HG03378 (cell line): ENCODE measurements around the gene CLDN4.
A peak's percentile ranks its signal among the peaks of the same experiment; 100 is the strongest.
"Not testable (repeated sequence)": the region's sequence is repeated elsewhere in the genome, so short reads cannot be mapped to it uniquely, and the experiment has no call there.

Experiments
- ATAC-seq: cut with Tn5 transposase; IDR thresholded peaks from one replicate; pipeline ENCODE4 v1.9.1; 2021; ENCODE audit warnings: mild to moderate bottlenecking, moderate library complexity; ENCODE audit not compliant: unreplicated experiment

Gene CLDN4

GRCh38 chr7:73842067-73842976 is 11.5 kb downstream of the CLDN4 start, which contains the start of gene METTL27:
TSS of gene METTL27 (minus strand) at chr7:73842516. CDS start at chr7:73842140, 376 bp downstream.
- ATAC-seq = peak; percentile 92

GRCh38 chr7:73844131-73844547 is 13.3 kb downstream of the CLDN4 start:
- ATAC-seq = no peak

- no peak for ATAC-seq
These were observed 14.2 kb downstream of the CLDN4 start for GRCh38 chr7:73844848-73845460.

DNA sequence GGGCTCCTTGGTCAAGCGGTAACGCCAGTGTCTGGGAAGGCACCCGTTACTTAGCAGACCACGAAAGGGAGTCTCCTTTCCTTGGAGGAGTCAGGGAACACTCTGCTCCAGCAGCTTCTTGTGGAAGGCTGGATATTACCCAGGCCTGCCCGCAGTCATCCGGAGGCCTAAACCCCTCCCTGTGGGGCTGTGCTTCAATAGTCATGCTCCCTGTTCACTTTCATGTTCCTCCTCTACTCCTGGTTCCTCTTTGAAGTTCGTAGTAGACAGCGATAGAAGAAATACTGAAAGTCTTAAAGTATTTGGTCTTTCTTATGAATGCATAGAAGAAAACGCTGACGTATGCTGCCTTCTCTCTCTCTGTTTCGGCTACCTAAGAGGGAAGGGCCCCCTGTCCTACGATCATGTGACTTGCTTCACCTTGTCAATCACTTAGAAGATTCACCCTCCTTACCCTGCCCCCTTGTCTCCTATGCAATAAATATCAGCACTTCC is 15.0 kb downstream of the CLDN4 start:
- not testable (repeated sequence) for ATAC-seq

DNA sequence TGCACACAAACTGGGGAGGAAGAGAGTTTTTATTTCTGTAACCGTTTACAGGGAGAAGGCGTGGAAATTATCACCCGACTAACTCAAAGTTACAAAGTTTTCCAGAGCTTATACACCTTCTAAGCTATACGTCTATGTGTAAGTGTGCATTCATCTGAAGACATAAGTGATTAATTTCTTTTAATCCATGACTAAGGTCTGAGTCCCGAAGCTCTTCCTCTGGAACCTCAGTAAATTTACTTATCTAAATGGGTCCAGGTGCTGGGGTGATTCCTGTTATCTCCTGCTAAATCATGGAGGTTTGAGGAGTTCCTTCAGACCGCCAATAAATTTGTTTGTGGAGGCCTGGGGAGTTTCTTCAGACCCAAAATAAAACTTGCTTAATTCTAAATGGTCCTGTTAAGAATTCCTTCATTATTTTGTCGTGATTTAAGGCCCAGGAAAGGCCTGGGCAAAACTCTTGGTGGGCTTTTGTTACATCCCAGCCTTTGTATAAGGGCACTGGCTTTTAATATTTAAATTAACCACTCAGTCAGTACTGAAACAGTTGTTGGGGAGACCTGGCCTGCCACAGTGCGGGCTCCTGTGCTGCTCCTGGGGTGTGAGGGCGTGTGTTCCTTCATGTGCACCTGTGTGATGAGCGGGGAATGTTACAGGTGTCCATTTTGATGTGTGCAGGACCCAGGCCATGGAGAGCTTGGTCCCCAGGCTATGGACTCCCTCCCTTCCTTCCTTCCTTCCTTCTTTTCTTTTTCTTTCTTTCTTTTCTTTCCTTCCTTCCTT is 17.3 kb downstream of the CLDN4 start:
- ATAC-seq = no peak

DNA sequence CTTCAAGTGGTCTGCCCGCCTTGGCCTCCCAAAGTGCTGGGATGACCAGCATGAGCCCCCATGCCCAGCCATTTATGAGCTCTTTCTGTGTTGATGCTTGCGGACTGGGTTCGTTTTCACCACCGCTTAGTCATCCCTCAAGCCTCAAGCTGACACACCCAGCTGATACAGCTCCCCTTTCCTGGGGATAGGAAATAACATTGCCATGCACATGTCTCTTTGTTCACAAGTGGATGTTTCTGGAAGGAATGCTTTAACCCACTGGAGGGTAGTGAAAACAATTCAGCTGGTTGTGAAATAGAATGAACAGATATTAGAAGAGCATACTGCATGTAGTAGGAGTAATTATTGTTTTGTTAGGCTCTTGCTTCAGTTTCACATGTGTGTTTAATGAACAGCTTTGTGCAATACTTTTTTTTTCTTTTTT is 20.0 kb downstream of the CLDN4 start:
- no peak for ATAC-seq

DNA sequence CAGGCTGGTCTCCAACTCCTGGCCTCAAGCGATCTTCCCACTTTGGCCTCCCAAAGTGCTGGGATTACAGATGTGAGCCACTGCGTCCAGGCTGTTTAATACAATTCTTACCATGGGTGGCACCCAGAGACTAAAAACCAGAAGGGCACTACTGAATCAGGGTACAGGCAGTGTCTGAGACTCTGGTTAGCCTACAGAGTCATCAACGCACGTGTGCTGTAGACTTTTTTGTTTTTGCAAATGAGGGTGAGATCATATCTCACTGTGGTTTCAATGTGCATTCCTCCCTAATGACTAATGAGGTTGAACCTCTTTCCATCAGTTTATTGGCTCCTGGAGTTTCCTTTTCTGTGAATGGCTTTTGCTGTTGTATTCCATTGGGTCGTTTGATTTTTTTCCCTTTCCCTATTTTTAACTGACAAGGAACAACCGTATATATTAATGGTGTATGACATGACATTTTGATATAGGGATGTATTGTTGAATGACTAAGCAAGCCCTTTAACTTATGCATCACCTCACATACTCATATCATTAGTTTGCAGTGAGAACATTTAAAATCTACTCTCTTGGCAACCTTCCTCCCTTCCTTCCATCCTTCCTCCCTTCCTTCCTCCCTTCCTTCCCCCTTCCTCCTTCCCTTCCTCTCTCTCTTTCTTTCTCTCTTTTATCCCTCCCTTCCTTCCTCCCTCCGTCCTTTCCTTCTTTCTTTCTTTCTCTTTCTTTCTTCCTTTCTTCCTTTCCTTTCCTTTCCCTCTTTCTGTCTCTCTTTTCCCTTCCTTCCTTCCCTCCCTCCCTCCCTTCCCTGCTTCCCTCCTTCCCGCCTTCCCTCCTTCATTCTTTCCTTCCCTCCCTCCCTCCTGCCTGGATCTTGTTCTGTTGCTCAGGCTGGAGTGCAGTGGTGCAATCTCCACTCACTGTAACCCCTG is 20.9 kb downstream of the CLDN4 start:
- ATAC-seq = peak; percentile 93

DNA sequence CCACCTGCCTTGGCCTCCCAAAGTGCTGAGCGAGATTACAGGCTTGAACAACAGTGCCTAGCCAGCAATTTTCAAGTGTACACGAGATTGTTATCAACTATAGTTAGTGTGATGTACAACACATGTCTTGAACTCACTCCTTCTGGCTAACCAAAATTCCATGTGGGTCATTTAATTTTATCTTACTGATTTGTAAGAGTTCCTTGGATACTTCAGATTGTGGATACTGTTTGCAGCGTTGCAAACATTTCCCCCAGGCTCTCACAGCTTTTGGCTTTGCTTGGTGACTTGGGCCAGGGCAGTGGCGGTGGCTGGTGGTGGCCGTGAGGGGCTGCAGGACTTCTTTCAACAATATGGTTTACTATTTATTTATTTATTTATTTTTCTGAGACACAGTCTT is 21.7 kb downstream of the CLDN4 start:
- no peak for ATAC-seq

DNA sequence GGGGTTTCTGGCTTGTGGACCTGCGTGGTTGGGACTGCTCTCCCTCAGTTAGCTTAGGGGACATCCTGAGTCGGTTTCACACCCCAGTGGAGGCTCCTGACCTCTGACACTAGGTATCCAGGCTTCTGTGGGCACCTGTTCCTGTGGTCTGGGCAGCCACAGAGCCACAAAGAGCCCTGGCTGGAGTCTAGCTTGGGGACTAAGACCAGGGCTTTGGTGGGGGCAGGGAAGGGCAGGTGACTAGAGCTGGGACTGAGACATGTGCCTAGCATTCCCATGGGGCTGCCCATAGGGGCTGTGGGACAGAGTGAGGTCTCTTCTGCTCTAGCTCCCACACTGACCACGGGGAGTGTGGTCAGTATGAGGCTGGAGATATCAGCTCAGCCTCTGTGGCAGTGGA is 26.1 kb downstream of the CLDN4 start:
- no peak for ATAC-seq

- ATAC-seq = no peak
These were observed 28.0 kb downstream of the CLDN4 start for GRCh38 chr7:73858807-73859206.

GRCh38 chr7:73860859-73861258 is 30.1 kb downstream of the CLDN4 start, which contains the start of gene TMEM270:
TSS of gene TMEM270 (plus strand) at chr7:73861159. CDS start at chr7:73861195, 36 bp downstream.
- no peak for ATAC-seq

DNA sequence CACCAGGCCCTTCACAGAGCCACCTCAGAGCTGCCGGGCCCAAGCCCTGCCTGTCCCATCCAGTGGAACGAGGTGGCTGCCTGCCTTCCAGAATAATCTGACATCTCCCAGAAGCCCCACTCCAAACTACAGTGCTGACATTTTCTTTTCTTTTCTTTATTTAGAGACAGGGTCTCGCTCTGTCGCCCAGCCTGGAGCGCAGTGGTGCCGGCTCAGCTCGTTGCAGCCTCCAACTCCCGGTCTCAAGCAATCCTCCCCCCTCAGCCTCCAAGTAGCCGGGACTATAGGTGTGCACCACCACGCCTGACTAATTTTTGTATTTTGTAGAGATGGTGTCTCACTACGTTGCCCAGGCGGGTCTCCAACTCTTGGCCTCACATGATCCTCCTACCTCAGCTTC is 30.5 kb downstream of the CLDN4 start:
- ATAC-seq = no peak

GRCh38 chr7:73864981-73865711 is 34.4 kb downstream of the CLDN4 start:
- ATAC-seq = no peak

DNA sequence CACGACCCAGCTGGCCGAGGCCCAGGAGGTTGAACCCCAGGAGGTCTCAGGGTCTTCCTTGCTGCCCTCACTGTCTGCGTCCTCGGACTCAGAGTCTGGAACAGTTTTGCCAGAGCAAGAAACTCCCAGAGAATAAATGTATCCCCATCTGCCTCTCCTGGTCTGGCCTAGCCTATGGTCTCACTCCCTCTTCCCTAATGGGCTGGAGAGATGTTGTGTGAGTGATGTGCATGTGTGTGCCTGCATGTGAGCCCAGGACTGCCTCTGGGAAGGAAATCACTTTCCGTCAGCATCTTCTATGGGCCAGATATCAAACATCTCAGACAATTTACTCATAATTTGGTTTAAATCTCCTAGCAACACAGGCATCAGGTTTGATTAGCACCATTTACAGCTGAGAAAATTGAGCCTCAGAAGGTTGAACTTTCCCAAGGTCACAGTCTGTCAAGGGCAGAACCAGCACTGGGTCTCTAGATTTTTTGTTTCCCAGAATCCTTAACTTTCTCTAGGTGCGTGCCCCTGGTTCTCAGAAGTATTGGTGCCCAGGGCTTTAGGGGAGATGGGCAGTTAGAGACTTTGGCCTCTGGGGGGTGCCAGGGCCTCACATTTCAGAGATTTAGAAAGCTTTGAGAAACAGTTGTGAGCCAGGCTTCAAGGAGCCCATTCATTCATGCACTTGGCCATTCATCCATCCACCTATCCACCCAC is 35.1 kb downstream of the CLDN4 start:
- ATAC-seq = no peak

- no peak for ATAC-seq
These were observed 35.6 kb downstream of the CLDN4 start for GRCh38 chr7:73866446-73866767.

GRCh38 chr7:73869011-73869798 is 38.4 kb downstream of the CLDN4 start:
- ATAC-seq = no peak

DNA sequence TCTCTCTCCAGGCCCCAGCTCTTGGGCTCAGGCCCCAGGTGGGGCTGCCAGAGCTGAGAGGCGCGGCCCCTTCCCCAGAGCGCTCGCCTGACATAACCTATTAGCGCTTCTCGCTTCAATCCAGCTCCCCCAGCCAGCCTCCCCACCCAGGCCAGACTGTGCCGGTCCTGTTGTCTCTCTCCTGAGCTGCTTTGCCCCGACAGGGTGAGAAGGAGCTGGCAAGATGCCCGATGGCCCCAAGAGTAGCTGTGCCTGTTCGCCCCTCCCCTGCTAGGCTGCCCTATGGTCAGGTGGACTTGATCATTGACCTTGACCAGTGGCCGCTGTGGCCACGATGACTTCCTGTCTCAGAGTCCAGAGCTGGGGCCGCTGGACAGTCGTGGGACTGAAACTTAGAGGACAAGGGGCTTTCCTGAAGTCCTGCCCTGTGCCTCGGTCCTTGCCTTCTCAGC is 39.3 kb downstream of the CLDN4 start:
- ATAC-seq = no peak
